Germinal center (tissue), 1 donor: ENCODE measurements around the gene USO1.
"Not testable (repeated sequence)": the region's sequence is repeated elsewhere in the genome, so short reads cannot be mapped to it uniquely, and the experiment has no call there.

Source experiments
- DNase-seq: peaks from one replicate; pipeline ENCODE4 v3.0.0; 2012; ENCODE audit warnings: mixed read lengths, low spot score

Gene USO1

DNA sequence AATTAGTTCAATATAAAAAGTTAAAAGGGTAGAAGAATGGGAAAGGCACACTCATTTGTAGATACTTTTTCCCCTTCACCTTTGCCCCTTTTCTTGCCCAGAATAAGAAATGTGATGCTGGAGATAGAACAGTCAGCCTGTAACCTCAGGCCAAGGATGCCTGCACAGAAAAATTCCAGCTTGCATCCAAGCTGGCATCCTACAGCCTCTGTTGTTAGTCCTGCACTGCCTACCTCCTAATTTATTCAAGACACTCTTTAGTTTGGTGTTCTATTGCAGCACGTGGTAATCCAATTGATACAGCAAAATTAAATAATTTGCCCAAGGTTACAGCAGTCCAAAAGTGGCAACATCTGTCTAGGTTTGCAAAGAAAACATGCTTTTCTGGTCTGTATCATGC lies 9.7 kb upstream of the USO1 start:
- no peak for DNase-seq

DNA sequence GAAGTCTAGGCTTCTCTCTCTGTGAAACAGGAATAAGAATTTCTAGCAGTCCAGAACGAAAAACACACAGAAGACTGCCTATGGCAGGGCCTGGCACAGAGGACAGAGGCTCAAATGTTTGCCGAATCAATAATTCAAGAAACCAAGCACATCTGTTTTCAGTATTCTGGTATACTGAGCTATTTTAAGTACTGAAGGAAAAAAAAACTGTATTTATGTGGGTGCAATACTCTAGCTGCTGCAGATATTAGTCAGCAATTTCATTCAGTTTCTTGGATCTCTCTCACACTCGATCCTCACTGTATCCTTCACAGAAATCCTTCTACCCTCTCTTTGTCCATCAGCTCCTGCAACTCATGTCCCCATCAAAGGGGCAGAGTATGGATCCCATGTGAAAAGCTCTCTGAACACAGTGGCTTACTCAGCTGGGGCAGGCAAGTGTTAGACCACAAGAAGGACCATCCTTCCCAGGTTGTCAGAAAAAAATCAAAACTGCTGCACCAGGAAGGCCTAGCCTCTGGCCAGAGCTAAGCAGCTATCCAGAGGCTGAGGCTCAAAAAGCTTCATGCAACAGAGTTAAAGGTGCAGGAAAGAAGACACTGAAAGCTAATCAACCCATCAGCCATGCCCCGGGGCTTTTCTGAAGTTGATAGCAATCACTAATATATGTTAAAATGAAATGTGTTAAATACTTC lies 9.1 kb upstream of the USO1 start:
- no peak for DNase-seq

DNA sequence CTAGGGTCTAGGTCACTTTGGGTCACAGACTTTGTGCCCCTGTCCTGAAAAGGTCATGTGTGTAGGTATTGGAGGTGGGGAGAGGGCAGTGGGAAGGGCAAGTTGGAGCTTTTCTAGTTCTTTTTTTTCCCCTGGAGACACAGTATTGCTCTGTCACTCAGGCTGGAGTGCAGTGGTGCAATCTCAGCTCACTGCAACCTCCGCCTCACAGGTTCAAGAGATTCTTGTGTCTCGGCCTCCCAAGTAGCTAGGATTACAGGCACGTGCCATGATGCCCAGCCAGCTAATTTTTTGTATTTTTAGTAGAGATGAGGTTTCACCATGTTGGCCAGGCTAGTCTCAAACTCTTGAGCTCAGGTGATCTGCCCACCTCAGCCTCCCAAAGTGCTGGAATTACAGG lies 8.3 kb upstream of the USO1 start:
- DNase-seq = not testable (repeated sequence)

DNA sequence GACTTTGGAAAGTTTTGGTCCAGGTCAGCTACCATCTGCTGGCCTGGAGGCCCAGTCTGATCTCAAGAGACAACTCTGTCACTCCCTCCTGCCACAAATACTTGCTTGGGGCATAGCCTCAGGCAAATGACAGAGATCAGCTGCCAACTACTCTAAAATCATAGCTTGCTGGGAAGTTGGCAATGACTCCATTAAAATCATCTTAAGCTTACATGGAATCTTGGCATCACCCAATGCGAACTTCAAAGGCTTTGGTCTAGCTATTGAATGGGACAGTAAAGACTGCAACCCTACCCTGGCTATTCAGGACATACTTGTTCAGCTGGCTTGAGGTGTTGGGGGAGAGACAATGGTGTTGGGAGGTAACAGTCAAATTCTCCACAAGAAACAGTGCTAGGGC lies 7.0 kb upstream of the USO1 start:
- no peak for DNase-seq

DNA sequence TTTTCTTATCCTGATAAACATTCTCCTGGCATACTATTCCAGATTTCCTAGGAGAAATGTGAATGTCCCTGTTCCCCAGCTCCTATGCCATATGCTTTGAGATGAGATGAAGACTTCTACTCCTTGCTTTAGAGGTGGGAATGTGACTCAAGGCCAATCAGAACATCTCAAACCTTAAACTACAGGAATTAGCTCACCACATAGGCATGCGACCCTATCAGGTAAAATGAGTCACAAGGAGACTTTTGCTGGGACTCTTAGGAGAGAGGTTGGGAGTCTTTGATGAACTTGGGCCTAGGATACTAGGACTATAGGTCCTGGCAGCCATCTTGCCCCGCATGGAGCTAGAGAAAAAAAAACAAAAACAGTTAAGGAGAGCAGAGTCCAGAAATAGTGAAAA lies 5.8 kb upstream of the USO1 start:
- DNase-seq = no peak

DNA sequence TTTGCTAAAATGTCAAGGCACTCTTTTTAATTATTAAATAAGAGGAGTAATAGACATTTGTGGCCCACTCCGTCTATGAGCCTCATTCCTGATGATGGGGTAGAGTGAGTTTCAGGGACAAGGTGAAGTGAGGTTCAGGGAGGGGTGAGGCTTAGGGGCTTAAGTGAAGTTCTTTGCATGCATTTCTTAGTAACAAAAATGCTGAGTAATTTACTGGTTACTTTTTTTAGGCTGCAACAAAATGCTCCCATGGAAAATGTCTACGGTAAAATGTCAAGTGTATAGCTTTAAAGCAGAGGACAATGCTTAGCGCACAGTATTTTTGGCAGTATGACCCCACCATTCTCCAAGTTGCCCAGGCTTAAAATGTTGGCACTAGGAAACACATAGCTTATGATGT lies 2.0 kb upstream of the USO1 start:
- DNase-seq = no peak

DNA sequence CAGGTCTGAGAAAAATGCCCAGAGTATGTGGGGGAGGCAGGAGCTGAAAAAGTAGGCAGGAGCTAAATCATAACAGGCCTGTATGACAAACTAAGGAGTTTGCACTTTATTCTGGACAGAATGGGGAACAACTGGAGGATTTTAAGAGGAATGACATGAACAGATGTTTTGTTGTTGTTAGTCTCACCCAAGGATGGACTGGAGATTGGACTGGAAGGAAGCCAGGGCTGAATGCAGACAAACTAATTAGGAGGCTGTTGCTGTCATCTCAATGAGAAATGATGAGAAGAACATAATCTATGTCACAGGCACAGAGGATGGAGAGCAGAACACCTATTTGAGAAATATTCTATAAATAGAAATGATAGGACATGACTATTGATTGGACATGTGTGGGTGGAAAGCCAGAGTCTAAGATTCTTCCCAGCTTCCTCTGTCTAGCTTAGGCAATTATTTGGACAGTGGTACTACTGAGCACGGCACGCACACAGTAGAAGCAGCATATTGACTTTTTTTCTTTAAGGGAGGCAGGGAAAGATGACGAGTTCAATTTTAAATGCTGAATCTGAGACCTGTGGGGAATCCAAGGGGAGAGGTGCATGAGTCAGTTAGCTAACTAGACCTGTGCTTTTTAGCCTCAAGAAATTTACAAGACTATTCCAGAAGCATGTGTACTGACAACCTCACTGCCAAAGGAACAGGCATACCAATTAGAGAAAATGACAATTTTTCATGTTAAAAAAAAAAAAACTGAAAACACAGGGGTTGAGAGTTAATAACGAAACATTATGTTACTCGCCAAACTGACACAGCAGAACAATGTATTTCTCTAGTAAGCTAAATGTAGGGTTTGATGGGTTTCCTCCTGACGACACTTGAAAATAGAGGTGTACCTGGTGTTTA lies 963 bp upstream of the USO1 start:
- no peak for DNase-seq

DNA sequence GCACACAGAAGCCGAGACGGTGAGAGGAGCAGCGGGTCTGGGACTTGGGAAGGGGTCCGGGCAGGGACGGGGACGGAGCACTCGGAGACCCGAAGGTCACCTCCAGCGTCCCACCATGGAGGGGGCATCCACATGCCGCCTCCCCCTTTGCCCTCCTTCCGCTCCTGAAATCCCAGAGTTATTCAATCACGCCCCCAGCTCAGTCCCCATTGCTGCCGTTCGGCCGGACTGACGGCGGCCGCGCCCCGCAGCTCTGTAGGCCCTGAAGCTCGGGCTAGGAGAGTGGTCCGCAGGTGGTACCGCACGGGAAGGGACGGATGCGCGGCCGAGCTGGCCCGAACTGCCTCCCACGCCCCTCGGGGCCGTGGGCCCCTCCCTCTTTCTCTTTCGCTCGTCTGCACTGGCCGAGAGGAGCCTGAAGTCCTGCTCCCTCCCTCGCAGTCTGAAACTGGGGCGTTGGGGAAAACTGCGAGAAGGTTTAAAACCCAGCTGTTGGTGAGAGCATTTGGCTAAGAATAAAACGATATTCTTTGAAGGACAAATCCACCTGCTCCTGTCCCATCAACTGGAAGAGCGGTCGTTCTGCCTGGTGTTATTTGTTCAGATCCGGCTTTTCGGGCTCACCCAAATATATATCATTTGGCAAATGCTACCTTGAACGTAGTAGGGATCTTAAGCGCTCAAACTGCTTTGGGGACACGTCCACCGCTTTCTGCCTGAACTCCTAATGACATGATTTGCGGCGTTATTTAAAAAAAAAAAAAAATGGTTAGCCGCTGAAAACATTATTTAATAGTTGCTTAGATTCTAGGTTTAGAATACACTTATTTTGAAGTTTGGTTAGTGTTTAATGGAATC lies 719 bp downstream of the USO1 start:
- peak; percentile 57 for DNase-seq

DNA sequence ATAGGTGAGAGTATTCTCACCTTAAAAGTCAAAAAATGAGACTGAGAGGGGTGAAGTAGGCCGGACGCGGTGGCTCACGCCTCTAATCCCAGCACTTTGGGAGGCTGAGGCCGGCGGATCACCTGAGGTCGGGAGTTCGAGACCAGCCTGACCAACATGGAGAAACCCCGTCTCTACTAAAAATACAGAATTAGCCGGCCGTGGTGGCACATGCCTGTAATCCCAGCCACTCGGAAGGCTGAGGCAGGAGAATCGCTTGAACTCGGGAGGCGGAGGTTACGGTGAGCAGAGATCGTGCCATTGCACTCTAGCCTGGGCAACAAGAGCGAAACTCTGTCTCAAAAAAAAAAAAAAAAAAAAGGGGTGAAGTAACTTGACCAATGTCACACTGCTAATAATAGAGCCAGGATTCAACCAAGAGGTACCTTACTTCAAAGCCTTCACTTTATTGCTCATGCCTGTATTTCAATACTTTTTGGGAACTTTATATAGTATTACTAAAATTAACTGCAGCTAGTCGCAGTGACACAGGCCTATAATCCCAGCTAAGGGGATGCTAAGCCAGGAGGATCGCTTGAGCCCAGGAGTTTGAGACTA lies 1.7 kb downstream of the USO1 start:
- not testable (repeated sequence) for DNase-seq

DNA sequence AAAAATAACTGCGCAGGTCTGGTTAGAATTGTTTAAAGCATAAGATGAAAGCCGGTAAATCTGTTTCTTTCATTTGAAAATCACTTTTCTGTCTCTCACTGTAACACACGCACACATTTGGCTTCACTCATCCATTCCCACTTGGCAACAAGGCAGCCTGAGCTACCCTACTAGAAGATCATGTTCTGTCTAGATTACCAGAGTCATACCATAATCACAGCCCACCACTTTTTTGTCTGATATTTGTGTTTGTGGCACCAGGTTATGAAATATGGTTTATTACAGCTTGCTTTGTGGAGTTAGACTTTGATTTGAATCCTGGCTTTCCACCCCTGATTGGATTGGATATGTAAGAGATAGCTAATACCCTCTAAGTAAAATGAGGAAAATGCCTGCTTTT lies 2.2 kb downstream of the USO1 start:
- DNase-seq = no peak

DNA sequence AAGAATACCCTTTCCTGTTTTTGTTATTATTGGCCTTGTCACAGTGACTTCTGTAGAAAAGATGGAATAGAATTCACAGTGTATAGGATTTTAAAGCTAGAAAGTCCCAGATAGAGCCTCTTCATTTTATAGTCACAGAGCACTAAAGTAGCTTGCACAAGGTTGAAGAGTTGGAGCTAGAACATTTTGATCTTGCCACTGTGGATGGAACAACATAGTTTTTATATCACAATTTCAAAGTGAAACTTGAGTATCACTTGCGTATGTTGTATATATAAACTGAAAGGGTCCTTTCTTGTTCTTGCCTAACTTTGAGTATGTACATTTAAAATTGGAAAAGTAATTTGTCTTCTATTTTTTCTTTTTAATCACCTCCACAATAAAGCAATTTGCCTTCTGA lies 2.7 kb downstream of the USO1 start:
- DNase-seq = no peak

DNA sequence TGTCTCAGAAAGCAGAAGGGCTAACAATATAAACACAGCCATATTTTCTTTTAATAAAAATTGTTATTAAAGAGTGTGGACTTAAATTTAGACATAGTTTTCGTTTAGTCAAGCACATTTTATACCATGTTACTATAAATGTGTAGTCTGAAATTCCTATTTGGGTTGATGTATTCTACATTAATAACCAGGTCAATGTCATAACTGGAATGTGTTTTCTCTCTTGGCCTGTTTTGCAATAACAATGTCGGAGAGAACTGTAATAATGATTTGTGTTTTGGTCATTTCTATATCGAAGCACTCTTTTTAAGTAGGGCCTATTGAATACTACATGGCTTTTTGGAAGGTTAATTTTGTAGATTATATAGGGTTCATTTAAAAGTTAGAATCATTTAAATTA lies 5.5 kb downstream of the USO1 start:
- DNase-seq = no peak

DNA sequence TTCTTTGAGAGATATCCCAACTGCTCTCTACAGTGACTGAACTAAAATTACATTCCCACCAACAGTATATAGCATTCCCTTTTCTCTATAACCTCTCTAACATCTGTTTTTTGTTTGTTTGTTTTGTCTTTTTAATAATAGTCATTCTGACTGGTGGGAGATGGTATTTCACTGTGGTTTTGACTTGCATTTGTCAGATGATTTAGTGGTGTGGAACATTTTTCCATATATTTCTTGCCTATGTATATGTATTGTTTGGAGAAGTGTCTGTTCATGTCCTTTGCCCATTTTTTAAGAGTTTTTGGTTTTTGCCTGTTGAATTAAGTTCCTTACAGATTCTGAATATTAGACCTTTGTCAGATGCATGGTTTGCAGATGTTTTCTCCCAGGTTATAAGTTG lies 9.0 kb downstream of the USO1 start:
- no peak for DNase-seq

DNA sequence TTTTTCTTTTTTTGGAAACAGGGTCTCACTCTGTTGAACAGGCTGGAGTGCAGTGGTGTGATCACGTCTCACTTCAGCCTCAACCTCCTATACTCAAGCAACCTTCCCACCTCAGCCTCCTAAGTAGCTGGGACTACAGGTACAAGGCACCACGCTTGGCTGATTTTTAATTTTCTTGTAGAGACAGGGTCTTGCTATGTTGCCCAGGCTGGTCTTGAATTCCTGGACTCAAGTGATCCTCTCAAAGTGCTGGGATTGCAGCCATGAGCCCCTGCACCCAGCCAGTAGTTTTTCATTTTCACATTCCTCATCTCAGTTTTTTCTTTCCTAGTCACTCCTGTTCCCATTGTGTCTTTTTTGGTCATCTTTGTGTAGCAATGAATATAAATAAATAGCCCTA lies 11.1 kb downstream of the USO1 start:
- no peak for DNase-seq

DNA sequence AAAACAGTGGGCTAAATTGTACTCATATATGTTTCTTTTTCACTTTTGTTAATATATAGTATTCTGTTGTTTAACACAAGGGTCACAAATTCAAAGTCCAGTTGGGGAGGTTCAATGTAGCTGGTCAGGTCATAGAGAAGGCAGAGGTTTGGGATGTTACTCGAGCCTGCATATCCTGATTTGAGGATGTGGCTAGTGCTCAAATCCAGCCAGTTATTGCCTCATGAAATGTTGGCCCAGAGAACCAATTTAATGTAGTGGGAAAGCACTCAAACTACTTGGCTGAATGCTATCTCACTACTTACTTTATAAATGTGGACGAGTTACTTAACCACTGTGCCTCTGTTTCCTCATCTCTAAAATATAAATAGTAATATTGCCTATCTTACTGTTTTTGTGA lies 12.5 kb downstream of the USO1 start:
- no peak for DNase-seq

DNA sequence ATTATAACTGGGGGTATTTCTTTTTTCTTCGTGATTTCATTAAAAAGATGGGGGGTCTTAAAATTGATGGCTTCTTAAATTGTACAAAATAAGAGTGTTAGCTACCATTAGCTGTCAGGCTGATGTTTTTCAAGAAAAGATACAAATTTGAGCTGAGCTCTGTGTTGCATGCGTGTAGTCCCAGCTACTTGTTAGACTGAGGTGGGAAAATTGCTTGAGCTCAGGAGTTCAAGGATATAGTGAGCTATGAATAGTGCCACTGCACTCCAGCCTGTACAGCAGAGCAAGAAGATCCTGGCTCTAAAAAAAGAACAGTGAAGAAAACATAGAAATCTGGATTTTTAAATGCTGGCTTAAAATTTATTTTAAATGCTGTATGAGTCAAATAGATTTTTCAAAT lies 13.0 kb downstream of the USO1 start:
- DNase-seq = no peak

DNA sequence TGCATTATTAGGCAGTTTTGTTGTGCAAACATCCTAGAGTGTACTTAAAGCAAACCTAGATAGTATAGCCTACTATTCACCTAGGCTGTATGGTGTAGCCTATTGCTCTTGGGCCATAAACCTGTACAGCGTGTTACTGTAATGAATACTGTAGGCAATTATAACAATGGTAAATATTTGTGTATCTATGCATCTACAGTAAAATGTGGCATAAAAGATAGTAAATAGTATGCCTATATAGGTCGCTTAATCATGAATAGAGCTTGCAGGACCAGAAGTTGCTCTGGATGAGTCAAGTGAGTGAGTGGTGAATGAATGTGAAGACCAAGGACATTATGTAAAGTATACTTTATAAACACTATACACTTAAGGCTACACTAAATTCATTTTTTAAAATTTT lies 16.6 kb downstream of the USO1 start:
- no peak for DNase-seq

DNA sequence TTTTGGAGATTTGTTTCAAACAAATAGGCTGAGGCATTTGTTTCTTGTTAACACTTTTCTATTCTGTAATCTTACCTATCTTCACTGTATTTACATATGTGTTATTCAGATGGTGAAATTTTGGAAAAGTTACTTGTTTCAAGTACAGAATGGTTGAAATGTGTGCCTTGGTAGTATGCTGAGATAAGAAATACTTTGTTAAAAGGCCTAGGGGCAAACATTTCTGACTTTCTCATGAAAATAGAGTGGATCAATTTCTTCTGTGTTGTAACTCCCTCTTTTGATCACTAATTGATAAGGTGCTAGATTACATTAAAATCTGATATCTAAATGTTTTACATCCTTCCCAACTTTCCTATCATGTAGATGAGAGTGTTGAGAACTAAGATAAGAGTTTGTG lies 18.1 kb downstream of the USO1 start:
- no peak for DNase-seq

DNA sequence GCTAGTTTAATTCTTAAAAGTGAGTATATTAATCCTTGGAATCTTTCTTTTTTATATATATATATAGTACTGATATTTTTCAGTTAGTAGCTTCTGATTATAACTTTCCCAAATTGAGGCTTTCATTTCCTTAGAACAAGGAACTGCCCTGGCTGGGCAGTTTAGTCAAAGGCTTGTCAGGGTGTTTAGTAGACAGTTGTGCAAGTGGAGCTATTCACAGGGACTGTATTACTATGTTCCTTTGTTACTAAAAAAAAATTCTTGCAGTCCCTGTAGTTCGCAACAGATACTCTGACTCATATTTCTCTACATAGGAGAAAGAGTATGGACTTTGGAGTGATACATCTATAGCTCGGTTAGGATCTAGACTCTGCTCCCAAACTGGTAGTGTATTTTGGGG lies 20.8 kb downstream of the USO1 start:
- DNase-seq = no peak

DNA sequence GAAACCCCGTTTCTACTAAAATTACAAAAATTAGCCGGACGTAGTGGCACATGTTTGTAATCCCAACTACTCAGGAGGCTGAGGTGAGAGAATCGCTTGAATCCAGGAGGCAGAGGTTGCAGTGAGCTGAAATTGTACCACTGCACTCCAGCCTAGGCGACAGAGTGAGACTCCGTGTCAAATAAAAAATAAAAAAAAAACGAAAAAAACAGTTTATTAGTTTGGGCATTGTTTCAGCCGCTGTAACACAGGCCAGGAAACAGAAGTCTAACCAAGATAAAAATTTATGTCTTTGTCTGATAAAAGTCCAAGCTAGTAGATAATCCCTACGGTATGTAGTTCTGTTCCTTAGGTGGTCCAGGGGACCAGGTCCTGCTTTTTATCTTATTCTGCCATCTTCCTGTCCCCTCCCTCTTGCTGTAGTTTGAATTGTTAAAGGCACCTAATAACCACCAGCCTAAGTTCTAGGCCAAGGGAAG lies 21.4 kb downstream of the USO1 start:
- DNase-seq = no peak

DNA sequence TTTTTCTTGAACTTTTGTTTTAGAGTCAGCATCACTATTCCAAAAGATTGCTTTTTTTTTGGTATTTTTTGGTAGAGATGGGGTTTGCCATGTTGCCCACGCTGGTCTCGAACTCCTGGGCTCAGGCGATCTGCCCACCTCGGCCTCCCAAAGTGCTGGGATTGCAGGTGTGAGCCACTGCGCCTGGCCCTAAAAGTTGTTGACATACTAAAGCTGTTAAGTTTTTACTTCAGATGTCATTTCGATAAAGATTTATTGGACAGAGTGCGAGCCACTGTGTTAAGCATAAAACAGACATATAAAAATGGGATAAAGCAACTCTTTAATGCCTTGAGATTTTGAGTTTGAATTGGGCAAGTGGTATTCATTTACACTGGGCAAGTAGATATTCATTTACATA lies 28.3 kb downstream of the USO1 start:
- no peak for DNase-seq

DNA sequence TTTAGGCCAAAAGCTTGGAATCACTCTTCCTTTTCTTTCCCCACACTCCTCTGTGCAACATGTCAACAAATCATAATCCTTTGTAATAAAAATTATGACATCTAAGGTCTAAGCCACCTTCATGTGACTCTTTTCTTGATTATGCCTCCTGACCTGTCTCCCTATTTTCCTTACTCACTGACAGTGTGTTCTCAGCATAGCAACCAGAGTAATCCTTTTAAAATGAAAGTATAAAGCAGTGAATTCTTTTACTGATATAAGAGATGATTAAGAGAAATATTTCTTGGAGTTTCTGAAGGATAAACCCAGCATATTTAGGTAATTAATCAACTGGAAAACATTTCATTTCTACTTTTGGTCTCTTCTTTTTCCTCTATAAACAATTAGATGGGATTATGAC lies 44.7 kb downstream of the USO1 start:
- DNase-seq = no peak
